Ishikawa (cell line): ENCODE data around the gene THSD7A.

Source experiments
- CEBPB ChIP-seq: IDR thresholded peaks from 2 replicates; pipeline ENCODE4 v1.6.1; 2012
- CREB1 ChIP-seq: IDR thresholded peaks from 2 replicates; pipeline ENCODE4 v1.6.1; 2012; ENCODE audit warnings: low read depth
- EGR1 ChIP-seq: IDR thresholded peaks from 2 replicates; pipeline ENCODE4 v1.6.1; 2012
- EP300 ChIP-seq: IDR thresholded peaks from 2 replicates; pipeline ENCODE4 v1.6.1; 2012; ENCODE audit warnings: borderline replicate concordance
- FOXM1 ChIP-seq: IDR thresholded peaks from 2 replicates; pipeline ENCODE4 v1.6.1; 2012; ENCODE audit warnings: low read depth, borderline replicate concordance
- MAX ChIP-seq: IDR thresholded peaks from 2 replicates; pipeline ENCODE4 v1.6.1; 2012
- RAD21 ChIP-seq: IDR thresholded peaks from 2 replicates; pipeline ENCODE4 v1.6.1; 2012; ENCODE audit warnings: low read depth
- REST ChIP-seq: IDR thresholded peaks from 2 replicates; pipeline ENCODE4 v1.6.1; 2012; ENCODE audit warnings: low read depth, mild to moderate bottlenecking
- TAF1 ChIP-seq: IDR thresholded peaks from 2 replicates; pipeline ENCODE4 v1.6.1; 2012; ENCODE audit warnings: low read depth, mild to moderate bottlenecking
- TEAD4 ChIP-seq: IDR thresholded peaks from 2 replicates; pipeline ENCODE4 v1.6.1; 2012
- YY1 ChIP-seq: IDR thresholded peaks from 2 replicates; pipeline ENCODE4 v1.6.1; 2012; ENCODE audit warnings: low read depth

- no peak for TF ChIP-seq EGR1
- TF ChIP-seq MAX: no peak
- no peak for TF ChIP-seq REST
- no peak for TF ChIP-seq RAD21
- no peak for TF ChIP-seq TEAD4
- TF ChIP-seq YY1: no peak
- TF ChIP-seq TAF1: no peak
- TF ChIP-seq CEBPB: no peak
- no peak for TF ChIP-seq CREB1
- no peak for TF ChIP-seq EP300
- no peak for TF ChIP-seq FOXM1
Observed at GRCh38 chr7:11540271-11540761, 291.7 kb downstream of the THSD7A start.
